NCI-H345 treated with DMSO at 0.1 percent for 48 hours (cell line): ENCODE measurements around the gene HSPA1L.
A peak's percentile ranks its signal among the peaks of the same experiment; 100 is the strongest.

Experiments used
- DNase-seq: peaks from one replicate; lab custom pipeline; 2025; ENCODE audit not compliant: unreplicated experiment; lab: John Stamatoyannopoulos, UW

Gene HSPA1L

DNA sequence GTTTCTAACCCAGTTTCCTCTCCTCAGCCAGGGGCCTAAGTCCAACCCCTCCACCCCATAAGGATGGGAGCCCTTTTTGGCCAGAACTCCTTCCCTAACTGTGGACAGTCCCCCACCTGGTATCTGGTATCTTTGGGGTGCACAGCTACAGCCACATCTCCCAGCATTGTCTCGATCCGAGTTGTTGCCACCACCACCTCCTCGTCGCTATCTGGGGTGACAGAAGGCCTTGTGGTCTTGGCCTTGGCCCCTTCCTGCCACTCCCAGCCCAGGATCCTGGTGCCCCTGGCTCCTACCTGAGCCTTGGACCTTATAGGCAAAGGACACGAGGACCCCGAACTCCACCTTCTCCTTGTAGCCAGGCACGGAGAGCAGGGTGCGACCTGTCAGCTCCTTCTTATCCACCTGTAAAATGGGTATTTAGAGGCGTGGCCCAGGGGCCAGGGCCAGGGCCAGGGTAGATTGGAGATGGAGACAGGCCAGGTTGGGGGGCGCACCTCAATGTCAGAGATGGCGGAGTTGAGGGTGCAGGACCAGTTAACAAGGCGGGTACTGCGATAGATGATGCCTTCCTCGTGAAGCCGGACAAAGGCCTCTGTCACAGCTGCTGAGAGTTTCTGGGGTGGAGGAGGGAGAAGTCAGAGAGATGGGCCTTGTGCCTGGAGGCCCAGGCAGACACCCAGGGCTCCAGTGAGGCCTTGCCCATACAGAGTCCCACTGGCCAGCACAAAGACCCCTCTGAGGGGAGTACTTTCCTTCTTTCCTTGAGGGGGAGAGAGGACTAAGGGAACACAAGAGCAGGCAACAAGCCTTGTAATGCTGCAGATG, 30.8 kb downstream of the HSPA1L start:
- no peak for DNase-seq

DNA sequence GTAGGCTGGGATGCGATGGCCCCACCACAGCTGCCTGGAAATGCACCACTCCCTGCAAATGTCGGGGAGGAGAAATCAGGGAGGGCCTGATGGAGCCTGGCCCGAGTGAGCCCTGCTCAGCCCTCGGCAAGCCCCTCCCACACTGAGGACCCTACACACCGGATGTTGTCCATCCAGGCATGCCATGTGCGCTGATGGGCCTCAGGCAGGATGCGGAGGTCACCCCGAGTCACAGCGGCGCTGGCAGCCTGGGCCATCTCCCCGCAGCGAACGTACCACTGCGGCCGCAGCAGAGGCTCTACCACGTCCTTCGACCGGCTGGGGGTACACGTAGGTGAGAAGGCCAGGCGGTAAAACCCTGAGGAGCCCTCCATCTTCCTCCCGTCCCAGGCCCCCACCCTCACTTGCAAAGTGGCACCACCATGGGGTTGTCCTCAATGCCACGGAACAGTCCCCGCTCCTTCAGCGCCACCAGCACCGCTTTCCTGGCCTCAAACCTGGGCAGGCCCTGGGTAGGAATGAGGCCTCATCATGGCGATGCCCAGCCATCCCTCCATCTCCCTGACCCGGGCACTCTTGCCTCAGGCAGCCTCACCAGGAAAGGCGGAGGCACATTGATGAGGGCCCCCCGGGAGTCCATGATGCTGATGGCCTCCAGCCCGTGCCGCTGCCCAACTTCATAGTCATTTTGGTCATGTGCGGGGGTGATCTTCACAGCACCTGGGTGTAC, 32.8 kb downstream of the HSPA1L start:
- DNase-seq, result no peak

DNA sequence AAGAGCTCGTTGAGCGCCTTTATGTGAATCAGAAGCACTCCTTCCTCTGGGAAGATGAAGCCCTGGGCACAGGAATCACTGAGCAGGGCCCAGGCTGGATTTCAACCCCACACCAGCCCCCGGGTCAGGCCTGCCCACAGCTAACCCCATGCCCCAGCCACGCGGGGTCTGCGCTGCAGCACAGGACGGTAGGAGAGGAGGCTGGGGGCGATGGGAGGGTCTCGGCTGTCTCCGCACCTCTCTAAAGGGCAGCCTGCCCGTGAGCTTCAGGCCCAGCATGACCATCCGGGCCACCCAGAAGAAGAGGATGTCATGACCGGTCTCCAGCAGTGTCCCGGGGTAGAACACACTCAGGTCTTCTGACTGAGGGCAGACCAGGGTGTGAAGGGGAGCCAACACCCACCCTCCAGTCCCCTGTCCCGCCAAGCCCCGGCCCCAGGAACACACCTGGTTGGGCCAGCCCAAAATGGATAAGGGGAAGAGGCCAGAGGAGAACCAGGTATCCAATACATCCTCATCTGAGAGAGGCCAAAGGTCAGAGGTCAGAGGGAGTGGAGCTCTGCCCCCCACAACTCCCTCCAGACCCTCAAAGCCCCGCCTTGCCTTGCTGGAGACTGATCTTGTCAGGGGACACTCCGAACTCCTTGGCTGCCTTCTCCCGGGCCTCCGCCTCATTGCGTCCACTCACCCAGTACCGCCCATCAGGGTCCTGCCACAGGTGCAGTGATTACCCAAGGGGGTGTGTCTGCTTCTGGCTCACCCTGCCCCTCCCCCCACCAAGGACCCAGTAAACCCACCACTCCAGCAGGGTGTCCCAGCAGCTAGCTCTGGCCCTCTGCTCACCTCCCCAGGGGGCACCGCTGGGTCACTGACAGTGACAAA, 33.6 kb downstream of the HSPA1L start:
- DNase-seq, result no peak

DNA sequence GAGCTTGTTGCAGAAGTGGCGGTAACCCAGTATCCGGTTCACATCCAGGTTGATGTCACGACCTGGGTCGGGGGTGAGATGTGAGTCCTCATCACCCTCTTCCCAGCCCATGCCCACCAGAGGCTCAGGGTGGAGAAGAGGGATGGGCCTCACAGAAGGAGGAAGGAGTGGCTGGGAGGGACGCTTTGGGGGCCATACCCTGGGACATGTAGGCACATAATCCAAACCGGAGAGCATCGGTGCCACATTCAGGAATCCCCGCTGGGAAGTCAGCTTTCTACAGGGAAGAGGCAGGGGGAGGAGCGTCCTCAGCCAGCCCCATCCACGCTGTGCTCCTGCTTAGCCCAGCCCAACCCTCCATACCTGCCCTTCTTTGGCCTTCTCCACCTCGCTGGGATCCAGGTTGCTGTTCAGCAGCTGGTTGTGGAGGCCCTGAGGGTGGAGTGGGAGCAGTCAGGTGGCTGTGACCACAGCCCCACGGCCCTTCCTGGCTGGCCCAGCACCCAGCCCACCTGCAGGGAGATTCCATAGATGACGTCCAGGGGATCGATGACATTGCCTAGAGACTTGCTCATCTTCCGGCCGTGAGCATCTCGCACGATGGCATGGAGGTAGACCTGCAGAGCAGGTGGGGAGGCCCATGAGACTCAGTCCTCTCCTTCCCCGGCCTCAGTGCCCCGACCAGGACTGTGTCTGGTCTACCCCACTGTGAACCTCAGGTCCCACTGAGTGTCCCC, 34.4 kb downstream of the HSPA1L start:
- DNase-seq, result no peak

DNA sequence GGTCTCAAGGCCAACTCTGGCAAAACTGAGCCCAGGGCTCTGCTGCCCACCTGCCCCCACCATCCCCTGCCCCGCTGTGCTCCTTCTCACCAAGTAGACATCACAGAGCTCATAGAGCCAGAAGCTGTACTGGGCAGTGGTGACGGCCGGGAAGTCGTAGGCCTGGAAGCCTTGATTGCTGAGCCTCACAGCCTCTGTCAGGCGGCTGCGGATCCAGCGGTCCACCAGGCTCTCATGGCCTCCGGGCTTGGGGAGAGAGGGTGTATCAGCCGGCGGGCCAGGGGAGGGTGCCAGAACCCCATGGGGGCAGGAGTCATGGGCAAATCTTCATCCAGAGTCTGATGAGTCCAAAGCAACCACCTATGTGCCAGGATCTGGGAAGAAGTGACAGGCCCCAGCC, 35.2 kb downstream of the HSPA1L start:
- DNase-seq, result no peak

DNA sequence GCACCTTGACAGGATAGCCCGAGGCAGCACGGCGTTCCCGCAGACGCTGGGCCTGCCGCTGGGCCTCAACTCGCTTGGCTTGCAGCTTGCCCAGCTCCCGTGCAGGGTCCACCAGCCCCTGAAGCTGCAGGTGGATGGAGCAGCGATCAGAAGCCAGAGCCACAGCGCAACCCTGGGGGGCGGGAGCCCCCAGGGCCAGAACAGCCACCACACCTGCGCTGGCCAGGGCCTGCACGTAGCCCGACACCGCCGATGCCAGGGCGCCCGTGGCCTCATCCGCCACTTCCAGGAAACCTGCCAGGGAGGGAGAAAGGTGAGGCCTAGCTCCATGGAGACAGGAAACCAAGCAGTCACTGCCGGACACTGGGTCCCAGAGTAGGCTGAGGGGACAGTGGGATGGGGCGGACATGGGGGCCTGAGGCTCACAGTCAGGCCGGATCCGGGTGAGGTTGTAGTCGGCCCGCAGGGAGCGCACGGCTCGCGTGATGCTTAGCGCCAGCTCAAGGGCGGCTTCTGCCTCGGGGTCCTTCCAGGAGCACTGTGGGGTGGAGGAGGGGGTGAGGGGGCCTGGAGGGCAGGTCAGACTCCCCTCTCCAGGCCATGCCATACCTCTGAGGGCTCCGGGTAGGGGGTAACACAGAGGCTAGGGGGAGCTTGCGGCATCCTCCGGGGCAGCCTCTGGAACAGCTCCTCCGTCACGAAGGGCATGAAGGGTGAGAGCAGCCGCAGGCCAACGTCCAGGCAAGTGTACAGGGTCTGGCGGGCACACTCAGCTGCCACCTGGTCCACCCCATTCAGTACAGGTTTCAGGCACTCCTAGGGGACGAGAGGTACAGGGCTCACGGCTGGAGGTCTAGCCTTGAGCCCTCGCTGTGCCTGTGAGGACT, 35.8 kb downstream of the HSPA1L start:
- no peak for DNase-seq

DNA sequence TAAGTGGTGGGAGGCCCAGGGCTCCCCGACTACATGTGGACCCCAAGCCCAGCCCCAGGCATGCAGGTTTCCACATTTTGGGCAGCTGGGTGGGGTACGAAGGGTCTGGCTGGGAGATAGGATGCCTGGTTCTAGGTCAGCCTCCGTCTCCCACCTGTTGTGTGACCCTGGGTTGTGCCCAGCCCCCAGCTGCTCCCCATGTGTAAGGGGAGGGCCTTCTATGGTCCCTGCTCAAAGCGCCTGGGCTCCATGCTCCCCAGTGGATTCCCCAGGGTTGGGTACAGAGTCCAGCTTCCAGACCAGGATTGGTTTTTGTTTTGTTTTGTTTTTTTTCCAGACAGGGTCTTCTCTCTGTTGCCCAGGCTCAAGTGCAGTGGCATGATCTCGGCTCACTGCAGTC, 36.9 kb downstream of the HSPA1L start:
- DNase-seq, result no peak

DNA sequence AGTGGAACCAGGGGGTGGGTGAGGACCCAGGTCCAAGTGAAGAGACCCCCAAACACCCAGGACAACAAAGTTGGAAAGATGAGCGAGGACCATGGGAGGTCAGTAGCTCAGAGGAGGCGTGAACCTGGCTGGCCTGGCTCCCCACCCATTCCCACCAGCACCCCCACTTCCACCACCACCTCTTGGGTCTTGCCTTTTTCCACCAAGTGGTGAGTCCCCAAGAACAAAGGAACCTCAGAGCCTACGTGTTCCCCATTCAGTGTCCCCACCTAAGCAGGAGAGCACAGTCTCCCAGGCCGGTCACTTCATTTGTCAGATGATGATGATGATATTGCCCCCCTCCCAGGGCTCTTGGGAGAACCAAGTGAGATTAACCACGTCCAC, 37.4 kb downstream of the HSPA1L start:
- DNase-seq, result no peak

DNA sequence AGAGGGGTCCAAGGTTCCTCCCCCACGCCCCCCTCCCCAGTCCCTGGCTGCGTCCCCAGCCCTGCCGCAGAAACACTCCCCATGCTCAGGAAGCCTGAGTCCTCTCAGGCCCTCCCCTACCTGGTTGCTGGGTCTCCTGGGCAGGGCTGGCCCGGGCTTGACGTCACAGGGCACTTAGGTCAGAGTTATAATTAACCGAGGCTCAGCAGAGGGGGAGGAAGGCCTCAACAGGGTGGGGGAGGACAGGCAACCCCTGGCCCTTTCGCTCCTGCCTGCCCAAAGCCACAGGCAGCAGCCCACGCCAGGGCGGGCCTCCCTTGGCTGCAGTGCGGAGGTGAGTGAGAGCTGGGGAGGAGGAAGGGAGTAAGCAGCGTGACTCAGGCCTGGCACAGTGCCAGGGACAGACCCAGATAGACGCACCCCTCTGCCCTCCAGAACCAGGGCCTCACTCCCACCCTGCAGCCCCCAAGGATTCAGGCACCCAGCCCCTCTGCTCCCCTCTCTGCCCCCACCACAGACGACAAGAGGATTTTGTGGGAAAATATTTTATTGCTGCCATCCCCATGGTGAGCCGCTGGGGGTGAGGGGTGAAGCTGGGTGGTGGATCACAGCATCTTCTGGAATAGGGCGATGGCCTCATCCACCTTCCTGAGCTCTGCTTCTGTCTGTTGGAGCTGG, 38.0 kb downstream of the HSPA1L start, which contains the start of gene VWA7:
TSS of gene VWA7 (minus strand) at position 340 of the 678 bp plus-strand sequence. CDS start 549 bp downstream, outside the sequence.
- no peak for DNase-seq

DNA sequence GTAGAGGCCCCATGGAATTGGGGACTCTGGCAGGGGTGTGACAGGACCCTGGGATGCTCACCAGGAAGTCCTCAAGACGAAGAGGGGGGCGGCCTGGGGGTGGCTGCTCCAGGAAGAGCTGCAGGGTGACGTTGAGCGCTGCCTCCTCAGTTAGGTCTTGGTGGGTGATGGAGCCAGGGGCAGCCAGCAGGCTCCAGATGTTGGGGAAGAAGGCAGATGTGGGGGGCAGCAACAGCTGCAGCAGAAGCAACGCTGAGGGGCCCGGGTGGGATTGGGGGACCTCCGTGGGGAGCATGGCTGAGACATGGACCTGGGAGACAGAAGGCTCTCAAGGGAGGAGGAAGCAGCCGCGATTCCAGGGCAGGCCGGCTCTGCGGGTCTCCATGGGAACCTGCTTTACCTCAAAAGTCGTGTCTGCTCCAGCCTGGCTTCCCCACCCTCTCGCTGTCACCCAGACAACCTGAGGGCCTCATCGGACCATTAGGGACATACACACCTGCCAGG, 38.5 kb downstream of the HSPA1L start:
- DNase-seq, result no peak

DNA sequence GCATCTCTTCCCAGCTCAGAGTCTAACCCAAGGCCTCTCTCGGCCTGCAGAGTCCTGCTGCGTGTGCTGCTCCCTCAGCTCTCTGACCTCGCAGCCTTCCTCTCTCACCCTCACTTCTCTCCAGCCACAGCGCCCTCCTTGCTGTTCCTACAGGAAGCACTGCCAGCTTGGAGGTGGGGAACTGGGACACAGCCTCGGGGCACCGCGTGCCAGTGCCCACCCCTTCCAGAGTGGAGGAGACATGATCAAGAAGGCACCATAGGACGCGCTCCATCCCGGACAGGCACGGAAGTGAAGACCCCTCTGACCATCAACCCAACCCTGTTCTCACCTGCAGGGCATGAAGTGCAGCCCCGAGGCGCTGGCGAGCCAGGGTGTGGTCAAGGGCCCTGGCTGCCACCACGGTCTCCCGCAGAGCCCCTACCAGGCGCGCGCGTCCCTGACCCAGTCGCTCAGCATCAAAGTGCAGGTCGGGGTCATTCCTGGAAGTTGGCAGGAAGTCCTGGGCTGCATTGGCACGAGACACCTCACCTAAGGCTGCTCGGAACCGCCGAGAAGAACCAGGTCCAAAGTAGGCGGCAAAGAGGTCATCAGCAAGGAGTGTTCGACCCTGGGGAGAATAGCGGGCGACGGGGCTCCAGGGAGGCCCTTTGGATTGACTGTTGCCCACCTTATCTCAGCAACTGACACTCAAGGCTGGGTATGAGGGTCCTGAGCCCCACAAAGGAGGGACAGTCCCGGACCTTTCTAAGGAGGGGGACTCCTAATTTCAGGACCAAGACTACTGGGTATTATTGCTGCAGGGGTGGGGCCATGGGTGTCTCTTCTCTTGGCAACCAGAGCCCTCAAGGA, 39.2 kb downstream of the HSPA1L start:
- no peak for DNase-seq

DNA sequence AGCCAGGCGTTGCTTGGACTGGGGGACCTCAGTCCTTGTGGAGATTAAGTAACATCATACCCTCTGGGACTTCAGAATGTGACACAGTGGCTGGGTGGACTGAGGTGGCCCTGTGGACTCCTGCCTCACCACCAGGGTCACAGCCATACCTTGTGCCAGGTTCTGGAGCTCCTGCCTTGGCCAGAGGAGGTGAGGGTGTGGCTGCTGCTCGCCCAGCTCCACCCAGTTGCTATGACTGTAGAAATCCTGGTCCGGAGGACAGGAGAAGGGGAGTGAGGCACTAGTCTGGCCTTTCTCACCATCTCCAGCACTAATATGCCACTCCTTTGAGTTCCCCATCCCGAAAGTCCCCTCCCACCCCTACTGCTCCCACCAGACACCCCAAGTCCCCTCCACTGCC, 39.9 kb downstream of the HSPA1L start:
- no peak for DNase-seq

DNA sequence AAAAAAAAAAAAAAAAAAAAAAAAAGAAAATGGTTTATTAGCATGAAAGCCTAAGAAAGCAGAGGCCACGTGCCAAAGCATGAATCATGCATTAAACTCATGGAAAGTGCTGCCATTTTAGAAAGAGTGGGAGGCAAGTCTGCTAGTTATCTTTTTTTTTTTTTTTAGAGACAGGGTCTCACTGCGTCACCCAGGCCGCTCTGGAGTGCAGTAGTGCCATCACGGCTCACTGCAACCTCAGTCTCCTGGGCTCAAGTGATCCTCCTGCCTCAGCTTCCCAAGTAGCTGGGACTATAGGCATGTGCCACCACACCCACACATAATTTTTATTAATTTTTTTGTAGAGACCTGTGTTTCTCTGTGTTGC, 43.1 kb downstream of the HSPA1L start:
- DNase-seq, result no peak

DNA sequence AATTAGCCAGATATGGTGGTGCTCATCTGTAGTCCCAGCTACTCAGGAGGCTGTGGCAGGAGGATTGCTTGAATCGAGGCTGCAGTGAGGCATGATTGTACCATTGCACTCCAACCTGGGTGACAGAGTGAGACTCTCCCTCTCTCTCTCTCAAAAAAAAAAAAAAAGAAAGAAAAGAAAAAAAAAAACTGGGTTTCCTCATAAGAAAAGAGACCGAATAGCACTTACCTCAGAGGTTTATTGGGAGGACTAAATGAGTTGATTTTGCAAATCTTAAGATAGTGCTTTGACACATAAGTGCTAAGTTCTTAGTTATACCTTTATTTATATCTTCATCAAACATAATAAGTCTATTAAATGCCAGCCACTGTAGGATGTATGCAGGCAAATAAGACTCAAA, 44.2 kb downstream of the HSPA1L start:
- no peak for DNase-seq

DNA sequence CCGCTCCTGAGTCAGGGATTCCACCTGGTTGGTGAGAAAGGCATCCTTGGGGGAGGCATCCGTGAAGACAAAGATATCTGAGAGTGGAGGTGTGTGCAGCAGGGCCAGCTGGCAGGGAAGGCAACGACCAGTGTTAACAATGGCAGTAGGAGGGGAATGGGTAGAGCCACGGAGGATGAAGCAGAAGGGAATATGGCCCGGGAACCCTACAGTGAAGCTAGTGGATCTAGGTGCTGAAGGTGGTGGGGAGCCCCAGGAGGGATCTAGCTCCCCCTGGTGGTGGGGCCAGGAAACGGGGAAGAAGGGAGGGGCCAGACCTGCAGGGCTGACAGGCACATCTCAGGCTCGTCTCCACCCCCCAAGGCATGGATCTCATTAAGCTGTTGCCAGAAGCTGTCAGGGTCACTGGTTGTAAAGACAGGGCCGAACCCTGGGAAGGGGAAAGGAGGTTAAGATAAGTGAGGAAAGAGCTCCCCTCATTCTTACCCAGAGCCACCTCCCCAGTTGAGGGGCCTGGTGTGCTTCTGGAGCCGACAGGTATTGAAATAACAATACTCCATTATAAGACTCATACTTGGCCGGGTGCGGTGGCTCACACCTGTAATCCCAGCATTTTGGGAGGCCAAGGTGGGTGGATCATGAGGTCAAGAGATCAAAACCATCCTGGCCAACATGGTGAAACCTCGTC, 45.3 kb downstream of the HSPA1L start:
- DNase-seq, result peak; percentile 8

DNA sequence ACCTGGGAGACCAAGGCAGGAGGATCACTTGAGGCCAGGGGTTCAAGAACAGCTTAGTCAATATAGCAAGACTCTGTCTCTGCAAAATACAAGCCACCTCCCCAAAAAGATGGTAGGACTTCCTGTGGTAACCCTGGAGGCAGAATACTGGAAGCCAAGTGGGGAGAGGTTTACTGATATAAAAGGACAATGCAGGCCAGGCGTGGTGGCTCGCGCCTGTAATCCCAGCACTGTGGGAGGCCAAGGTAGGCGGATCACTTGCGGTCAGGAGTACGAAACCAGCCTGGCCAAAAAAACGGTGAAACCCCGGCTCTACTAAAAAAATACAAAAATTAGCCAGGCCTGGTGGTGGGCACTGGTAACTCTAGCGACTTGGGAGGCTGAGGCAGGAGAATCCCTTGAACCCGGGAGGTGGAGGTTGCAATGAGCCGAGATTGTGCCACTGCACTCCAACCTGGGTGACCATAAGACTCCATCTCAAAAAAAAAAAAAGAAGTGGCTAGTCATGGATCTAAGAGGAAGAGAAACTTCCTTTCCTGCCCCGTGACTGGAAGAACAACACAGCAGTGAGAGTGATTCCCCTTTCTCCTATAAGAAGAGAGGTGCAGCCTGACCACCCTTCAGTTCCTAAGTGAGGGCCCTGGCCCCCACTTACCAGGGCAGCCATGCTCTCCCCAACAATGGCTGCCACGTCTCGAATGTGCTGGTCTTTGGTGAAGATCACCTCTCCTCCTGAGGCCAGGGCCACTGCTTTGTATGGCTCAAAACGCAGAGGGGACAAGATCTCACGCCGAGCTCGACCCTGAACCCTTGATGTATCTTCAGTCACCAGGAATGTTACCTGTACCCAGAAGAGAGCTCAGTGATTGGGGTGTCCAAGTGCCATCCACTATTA, 46.5 kb downstream of the HSPA1L start:
- no peak for DNase-seq
